ENCODE measurements around the gene FCRL2. TPM values are rescaled to one million over a fixed set of nuclear protein-coding genes. Genes with fewer than 3 reads are reported as not detected.

FCRL2 gene
- total RNA-seq, 1 experiment from 2014 or later, result not detected

DNA sequence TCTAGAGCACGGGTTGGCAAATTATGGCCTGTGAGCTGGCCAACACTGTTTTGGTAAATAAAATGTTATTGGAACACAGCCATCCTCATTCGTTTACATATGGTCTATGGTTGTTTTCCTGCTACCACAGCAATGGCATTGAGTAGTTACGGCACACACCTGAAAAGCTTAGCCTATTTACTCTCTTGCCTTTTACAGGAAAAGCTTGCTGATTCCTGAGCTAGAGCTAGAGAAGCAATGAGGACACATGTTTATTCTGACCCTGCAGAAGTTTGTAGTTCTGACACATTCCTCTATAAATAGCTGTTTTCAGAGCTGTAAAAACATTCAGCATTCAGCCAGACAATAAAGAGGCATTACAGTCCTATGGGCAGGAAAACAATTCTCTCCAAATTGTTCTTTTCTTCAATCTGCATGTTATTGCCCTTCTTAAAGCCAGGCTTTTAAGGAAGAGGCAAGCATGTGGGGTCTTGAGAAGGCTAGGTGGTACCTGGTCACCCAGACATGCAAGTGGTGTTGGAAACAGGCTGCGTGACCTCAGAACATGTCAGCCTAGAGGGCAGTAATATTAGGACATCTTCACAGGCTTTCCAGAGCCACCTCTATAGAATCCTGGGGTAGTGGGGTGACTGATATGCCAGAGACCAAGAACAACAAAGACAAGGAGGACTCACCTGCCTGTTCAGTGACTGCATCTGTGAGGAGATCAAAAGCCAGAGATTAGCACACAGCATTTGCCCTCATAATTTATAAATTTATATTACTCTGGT is 1.6 kb downstream of the FCRL2 start:
- ChIA-PET POLR2A (no interaction called here), CTCF (interaction anchor here (1.1 to 1.2 kb wide), 2 partner anchors 195 to 205 kb away, joined by 3 read pairs; no protein-coding TSS in a partner anchor)
- Mint-ChIP-seq H3K9me3 (no peaks in the 10 kb centered on the region), H3K4me3 (no peak overlapping the region), H3K27me3 (ENCODE audit: low read depth) (no peaks in the 10 kb centered on the region), H3K4me1 (peaks cover 17% of the 10 kb centered on the region), H3K27ac (no peak overlapping the region), H3K36me3 (no peaks in the 10 kb centered on the region)
- no peak for ATAC-seq
- DNase-seq (ENCODE audit: low spot score), result no peak
- no peak for TF ChIP-seq NFYB (CRISPR knock-in tag; conservative IDR thresholded peaks at IDR 0.05; ENCODE audit: low read depth)
- TF ChIP-seq EMX1 (CRISPR knock-in tag; IDR thresholded peaks at IDR 0.05), result no peak
- no peak for TF ChIP-seq ZNF232 (CRISPR knock-in tag; IDR thresholded peaks at IDR 0.05)
- TF ChIP-seq PRRX2 (CRISPR knock-in tag; IDR thresholded peaks at IDR 0.05), result no peak
- no peak for TF ChIP-seq CREM (CRISPR knock-in tag; IDR thresholded peaks at IDR 0.05)
- TF ChIP-seq TCF7 (CRISPR knock-in tag; IDR thresholded peaks at IDR 0.05; ENCODE audit: low read depth), result no peak
- TF ChIP-seq, protein P1, sequence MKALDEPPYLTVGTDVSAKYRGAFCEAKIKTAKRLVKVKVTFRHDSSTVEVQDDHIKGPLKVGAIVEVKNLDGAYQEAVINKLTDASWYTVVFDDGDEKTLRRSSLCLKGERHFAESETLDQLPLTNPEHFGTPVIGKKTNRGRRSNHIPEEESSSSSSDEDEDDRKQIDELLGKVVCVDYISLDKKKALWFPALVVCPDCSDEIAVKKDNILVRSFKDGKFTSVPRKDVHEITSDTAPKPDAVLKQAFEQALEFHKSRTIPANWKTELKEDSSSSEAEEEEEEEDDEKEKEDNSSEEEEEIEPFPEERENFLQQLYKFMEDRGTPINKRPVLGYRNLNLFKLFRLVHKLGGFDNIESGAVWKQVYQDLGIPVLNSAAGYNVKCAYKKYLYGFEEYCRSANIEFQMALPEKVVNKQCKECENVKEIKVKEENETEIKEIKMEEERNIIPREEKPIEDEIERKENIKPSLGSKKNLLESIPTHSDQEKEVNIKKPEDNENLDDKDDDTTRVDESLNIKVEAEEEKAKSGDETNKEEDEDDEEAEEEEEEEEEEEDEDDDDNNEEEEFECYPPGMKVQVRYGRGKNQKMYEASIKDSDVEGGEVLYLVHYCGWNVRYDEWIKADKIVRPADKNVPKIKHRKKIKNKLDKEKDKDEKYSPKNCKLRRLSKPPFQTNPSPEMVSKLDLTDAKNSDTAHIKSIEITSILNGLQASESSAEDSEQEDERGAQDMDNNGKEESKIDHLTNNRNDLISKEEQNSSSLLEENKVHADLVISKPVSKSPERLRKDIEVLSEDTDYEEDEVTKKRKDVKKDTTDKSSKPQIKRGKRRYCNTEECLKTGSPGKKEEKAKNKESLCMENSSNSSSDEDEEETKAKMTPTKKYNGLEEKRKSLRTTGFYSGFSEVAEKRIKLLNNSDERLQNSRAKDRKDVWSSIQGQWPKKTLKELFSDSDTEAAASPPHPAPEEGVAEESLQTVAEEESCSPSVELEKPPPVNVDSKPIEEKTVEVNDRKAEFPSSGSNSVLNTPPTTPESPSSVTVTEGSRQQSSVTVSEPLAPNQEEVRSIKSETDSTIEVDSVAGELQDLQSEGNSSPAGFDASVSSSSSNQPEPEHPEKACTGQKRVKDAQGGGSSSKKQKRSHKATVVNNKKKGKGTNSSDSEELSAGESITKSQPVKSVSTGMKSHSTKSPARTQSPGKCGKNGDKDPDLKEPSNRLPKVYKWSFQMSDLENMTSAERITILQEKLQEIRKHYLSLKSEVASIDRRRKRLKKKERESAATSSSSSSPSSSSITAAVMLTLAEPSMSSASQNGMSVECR (CRISPR knock-in tag; IDR thresholded peaks at IDR 0.05; ENCODE audit: borderline replicate concordance), result no peak
- TF ChIP-seq, protein P2, sequence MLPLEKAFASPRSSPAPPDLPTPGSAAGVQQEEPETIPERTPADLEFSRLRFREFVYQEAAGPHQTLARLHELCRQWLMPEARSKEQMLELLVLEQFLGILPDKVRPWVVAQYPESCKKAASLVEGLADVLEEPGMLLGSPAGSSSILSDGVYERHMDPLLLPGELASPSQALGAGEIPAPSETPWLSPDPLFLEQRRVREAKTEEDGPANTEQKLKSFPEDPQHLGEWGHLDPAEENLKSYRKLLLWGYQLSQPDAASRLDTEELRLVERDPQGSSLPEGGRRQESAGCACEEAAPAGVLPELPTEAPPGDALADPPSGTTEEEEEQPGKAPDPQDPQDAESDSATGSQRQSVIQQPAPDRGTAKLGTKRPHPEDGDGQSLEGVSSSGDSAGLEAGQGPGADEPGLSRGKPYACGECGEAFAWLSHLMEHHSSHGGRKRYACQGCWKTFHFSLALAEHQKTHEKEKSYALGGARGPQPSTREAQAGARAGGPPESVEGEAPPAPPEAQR (CRISPR knock-in tag; IDR thresholded peaks at IDR 0.05), result no peak
- no peak for TF ChIP-seq SMAD4 (CRISPR knock-in tag; IDR thresholded peaks at IDR 0.05)
- TF ChIP-seq, protein P3, sequence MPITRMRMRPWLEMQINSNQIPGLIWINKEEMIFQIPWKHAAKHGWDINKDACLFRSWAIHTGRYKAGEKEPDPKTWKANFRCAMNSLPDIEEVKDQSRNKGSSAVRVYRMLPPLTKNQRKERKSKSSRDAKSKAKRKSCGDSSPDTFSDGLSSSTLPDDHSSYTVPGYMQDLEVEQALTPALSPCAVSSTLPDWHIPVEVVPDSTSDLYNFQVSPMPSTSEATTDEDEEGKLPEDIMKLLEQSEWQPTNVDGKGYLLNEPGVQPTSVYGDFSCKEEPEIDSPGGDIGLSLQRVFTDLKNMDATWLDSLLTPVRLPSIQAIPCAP (CRISPR knock-in tag; IDR thresholded peaks at IDR 0.05), result no peak
- TF ChIP-seq, protein P4, sequence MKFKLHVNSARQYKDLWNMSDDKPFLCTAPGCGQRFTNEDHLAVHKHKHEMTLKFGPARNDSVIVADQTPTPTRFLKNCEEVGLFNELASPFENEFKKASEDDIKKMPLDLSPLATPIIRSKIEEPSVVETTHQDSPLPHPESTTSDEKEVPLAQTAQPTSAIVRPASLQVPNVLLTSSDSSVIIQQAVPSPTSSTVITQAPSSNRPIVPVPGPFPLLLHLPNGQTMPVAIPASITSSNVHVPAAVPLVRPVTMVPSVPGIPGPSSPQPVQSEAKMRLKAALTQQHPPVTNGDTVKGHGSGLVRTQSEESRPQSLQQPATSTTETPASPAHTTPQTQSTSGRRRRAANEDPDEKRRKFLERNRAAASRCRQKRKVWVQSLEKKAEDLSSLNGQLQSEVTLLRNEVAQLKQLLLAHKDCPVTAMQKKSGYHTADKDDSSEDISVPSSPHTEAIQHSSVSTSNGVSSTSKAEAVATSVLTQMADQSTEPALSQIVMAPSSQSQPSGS (CRISPR knock-in tag; IDR thresholded peaks at IDR 0.05; ENCODE audit: borderline replicate concordance, low read depth), result no peak
- no peak for TF ChIP-seq GABPB1 (CRISPR knock-in tag; IDR thresholded peaks at IDR 0.05)
- TF ChIP-seq, protein P5, sequence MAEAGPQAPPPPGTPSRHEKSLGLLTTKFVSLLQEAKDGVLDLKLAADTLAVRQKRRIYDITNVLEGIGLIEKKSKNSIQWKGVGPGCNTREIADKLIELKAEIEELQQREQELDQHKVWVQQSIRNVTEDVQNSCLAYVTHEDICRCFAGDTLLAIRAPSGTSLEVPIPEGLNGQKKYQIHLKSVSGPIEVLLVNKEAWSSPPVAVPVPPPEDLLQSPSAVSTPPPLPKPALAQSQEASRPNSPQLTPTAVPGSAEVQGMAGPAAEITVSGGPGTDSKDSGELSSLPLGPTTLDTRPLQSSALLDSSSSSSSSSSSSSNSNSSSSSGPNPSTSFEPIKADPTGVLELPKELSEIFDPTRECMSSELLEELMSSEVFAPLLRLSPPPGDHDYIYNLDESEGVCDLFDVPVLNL (CRISPR knock-in tag; IDR thresholded peaks at IDR 0.05; ENCODE audit: borderline replicate concordance, low read depth), result no peak
- TF ChIP-seq ZNF138 (CRISPR knock-in tag; conservative IDR thresholded peaks at IDR 0.05), result no peak
- TF ChIP-seq ZNF396 (CRISPR knock-in tag; IDR thresholded peaks at IDR 0.05; ENCODE audit: borderline replicate concordance), result no peak
- TF ChIP-seq, protein P6, sequence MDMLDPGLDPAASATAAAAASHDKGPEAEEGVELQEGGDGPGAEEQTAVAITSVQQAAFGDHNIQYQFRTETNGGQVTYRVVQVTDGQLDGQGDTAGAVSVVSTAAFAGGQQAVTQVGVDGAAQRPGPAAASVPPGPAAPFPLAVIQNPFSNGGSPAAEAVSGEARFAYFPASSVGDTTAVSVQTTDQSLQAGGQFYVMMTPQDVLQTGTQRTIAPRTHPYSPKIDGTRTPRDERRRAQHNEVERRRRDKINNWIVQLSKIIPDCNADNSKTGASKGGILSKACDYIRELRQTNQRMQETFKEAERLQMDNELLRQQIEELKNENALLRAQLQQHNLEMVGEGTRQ (CRISPR knock-in tag; IDR thresholded peaks at IDR 0.05), result no peak
- TF ChIP-seq, protein P7, sequence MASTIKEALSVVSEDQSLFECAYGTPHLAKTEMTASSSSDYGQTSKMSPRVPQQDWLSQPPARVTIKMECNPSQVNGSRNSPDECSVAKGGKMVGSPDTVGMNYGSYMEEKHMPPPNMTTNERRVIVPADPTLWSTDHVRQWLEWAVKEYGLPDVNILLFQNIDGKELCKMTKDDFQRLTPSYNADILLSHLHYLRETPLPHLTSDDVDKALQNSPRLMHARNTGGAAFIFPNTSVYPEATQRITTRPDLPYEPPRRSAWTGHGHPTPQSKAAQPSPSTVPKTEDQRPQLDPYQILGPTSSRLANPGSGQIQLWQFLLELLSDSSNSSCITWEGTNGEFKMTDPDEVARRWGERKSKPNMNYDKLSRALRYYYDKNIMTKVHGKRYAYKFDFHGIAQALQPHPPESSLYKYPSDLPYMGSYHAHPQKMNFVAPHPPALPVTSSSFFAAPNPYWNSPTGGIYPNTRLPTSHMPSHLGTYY (CRISPR knock-in tag; IDR thresholded peaks at IDR 0.05), result no peak
- no peak for TF ChIP-seq MXD4 (CRISPR knock-in tag; IDR thresholded peaks at IDR 0.05; ENCODE audit: borderline replicate concordance)
